ENCODE measurements around the gene SLC38A1.
"Not testable (repeated sequence)": the region's sequence is repeated elsewhere in the genome, so short reads cannot be mapped to it uniquely, and the experiment has no call there.

The SLC38A1 gene

DNA sequence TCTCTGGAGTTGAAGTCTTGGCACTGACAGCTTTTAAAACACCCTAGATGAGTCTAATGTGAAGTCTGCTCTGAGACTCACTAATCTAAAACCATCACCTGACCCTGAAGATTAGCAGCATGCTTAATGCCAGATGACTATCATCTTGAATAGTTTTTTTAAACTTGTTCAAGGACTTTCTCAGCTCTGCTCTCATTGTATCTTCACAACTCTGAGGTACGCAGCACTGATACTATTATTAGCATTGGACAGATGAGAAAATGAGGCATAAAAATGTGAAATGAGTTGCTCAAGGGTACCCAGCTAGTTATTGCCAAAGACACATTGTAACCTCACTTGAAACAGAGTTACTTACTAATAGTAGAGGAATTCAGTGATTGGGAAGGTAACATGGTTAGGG is 4.8 kb downstream of the SLC38A1 start:
- no peak for DNase-seq (ENCODE audit: low spot score)

- no peak for DNase-seq (ENCODE audit: low spot score)
These were observed 5.5 kb downstream of the SLC38A1 start for GRCh38 chr12:46263140-46264016.

DNA sequence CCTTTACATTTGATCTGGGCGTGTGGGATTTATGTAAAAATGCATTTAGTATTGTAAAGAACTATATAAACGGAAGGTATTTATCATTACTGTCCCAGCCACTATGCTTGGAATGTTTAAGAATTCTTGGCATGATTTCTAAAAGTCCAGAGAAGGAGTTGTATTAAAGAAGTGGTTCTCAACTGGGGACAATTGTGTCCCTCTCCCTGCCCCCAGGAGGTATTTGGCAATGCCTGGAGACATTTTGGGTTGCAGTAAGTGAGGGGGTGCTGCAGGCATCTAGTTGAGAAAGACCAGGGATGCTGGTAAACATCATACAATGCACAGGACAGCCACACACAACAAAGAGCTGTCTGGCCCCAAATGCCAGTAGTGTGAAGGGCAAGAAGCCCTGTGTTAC is 7.2 kb downstream of the SLC38A1 start:
- no peak for DNase-seq (ENCODE audit: low spot score)

DNA sequence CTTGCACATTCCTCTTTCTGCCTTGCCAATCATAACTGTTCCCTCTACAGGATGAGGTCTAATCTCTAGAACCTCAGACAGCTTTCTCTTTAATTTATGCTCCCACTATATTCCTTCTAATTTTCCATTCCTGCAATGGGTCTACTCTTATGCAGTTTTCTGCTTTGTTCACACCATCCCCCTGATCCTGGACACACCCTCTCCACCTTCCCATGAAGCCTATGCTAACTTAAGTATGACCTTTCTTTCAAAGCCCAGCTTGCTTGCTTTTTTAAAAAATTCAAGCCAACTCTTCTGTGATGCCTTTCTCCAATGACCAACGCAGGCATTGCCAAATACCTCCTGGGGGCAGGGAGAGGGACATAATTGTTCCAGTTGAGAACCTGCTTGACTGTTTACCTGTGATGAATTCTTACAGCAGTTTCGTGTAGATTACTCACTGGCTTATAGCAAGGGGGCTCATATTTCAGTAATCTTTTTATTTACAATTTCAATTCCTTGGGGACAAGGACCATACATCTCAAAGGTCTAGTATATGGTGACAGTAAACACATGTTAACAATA is 7.8 kb downstream of the SLC38A1 start:
- no peak for DNase-seq (ENCODE audit: low spot score)

DNA sequence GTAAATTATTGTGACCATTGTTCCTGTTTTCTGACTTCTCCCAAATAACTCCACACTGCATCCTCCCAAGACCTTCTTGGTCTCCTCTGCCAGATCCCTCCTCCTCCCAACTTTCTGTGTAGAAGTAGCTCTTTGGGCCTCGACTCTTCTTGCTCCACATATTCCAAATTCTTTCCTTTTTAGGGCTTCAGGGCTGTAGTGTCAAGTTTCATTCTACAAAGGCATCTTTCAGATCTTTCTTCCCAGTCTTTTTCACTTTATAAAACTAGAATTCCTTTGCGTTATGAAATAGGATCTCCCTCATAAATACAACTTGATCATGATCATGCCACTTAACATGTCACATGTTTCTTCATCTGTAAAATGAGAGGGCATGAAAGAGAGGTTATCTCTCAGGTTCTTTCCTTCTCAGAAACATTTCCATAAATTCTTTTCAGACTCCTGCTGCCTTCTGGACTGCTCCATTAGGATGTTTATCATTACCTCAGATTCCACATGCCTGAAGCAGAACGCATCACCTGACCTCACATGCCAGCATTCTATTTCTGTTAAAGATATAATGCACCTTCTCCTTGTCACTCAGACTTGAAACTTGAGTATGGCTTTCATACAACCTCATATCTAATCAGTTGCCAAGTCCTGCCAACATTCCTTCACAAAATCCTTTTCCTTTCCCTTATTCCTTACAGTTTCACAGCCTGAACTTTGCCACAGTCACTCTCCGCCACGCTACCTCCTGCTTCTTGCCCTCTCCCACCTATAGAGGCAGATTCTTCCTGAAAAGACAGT is 8.5 kb downstream of the SLC38A1 start:
- no peak for DNase-seq (ENCODE audit: low spot score)

DNA sequence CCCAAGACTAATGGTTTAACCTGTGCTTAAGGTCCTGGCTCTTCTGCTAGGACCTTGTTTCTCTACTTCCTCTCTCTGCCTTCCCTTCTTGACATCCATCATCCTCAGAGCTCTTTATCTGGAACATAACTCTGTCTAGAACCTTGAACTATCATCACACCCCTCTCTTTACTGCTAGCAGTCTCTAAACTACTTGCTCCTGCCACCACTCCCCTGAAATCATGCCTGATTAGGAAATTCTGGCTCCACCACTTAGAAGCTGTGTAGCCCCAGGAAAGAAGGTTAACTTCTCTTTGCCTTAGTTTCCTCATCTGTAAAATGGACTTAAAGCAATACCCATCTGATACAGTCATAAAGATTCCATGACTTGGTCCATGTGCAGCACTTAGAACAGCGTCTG is 9.1 kb downstream of the SLC38A1 start:
- no peak for DNase-seq (ENCODE audit: low spot score)

- no peak for DNase-seq (ENCODE audit: low spot score)
These were observed 9.8 kb downstream of the SLC38A1 start for GRCh38 chr12:46259071-46259470.

- DNase-seq (ENCODE audit: low spot score), result no peak
These were observed 10.7 kb downstream of the SLC38A1 start for GRCh38 chr12:46258129-46258528.

- no peak for DNase-seq (ENCODE audit: low spot score)
These were observed 11.9 kb downstream of the SLC38A1 start for GRCh38 chr12:46256942-46257341.

- DNase-seq (ENCODE audit: low spot score), result no peak
These were observed 15.2 kb downstream of the SLC38A1 start for GRCh38 chr12:46253544-46254162.

- DNase-seq (ENCODE audit: low spot score), result not testable (repeated sequence)
These were observed 16.8 kb downstream of the SLC38A1 start for GRCh38 chr12:46251994-46252393.

DNA sequence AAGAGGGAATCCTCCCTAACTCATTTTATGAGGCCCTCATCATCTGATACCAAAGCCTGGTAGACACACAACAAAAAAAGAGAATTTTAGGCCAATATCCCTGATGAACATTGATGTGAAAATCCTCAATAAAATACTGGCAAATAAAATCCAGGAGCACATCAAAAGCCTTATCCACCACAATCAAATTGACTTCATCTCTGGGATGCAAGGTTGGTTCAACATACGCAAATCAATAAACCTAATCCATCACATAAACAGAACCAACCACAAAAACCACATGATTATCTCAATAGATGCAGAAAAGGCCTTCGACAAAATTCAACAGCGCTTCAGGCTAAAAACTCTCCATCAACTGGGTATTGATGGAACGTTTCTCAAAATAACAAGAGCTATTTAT is 18.9 kb downstream of the SLC38A1 start:
- DNase-seq (ENCODE audit: low spot score), result not testable (repeated sequence)

DNA sequence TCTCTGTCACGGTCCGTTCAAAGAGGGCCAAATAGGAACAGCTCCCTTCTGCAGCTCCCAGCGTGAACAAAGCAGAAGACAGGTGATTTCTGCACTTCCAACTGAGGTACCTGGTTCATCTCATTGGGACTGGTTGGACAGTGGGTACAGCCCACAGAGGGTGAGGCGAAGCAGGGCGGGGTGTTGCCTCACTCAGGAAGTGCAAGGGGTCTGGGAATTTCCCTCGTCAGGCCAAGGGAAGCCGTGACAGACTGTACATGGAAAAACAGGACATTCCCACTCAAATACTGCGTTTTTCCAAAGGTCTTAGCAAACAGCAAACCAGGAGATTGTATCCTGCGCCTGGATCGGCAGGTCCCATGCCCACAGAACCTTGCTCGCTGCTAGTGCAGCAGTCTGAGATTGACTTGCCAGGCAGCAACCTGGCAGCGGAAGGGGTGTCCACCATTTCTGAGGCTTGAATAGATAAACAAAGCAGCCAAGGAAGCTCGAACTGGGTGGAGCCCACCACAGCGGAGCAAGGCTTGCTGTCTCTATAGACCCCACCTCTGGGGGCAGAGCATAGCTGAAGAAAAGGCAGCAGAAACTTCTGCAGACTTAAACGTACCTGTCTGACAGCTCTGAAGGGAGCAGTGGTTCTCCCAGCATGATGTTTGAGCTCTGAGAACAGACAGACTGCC is 22.7 kb downstream of the SLC38A1 start:
- no peak for DNase-seq (ENCODE audit: low spot score)

- no peak for DNase-seq (ENCODE audit: low spot score)
These were observed 23.8 kb downstream of the SLC38A1 start for GRCh38 chr12:46244997-46245396.

GRCh38 chr12:46244273-46244915 is 24.4 kb downstream of the SLC38A1 start:
- DNase-seq (ENCODE audit: low spot score), result no peak

GRCh38 chr12:46242569-46242968 is 26.3 kb downstream of the SLC38A1 start:
- no peak for DNase-seq (ENCODE audit: low spot score)

GRCh38 chr12:46240436-46240835 is 28.4 kb downstream of the SLC38A1 start:
- no peak for DNase-seq (ENCODE audit: low spot score)

GRCh38 chr12:46238821-46239220 is 30.0 kb downstream of the SLC38A1 start:
- no peak for DNase-seq (ENCODE audit: low spot score)

- DNase-seq (ENCODE audit: low spot score), result no peak
These were observed 31.3 kb downstream of the SLC38A1 start for GRCh38 chr12:46237371-46238045.

- no peak for DNase-seq (ENCODE audit: low spot score)
These were observed 34.8 kb downstream of the SLC38A1 start for GRCh38 chr12:46234000-46234399.

GRCh38 chr12:46233423-46233822 is 35.4 kb downstream of the SLC38A1 start:
- DNase-seq (ENCODE audit: low spot score), result no peak

All from SW480 (cell line).